ENCODE results near the gene SECISBP2.

Gene SECISBP2

DNA sequence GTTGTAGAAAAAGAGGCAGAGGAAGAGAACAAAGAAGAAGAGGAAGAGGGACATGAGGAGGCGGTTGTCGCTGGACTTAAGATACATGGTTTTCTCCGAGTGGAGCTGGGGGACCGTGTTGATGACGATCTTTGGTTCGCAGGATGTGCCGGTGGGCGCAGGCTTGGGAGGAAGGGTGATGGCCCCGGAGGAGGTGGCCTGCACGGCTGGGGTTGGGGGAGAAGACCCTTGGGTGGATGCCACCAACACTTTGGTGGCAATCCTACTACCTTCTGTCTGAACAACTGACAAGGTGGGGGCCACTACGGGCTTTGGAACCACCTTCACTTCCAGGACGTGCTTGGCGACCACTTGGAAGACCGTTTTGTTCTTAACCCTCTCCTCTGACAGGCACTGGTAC, 60.7 kb downstream of the SECISBP2 start:
- Histone ChIP-seq H3K4me3 (ENCODE audit: insufficient read depth, low read length, poor library complexity, severe bottlenecking) (no peak overlapping the region), H3K27me3 (ENCODE audit: low read length) (no peaks in the 10 kb centered on the region), H3F3A (ENCODE audit: insufficient read depth) (no peaks in the 10 kb centered on the region), H3K27ac (ENCODE audit: low read depth, low read length) (no peak overlapping the region), H4K20me1 (ENCODE audit: low read depth, low read length) (no peaks in the 10 kb centered on the region), H3K9ac (ENCODE audit: low read length) (no peak overlapping the region), H2AFZ (ENCODE audit: low read depth, low read length, severe bottlenecking) (no peak overlapping the region), H3K36me3 (ENCODE audit: low read length) (no peaks in the 10 kb centered on the region), H3K9me2 (replicated peaks; ENCODE audit: insufficient read depth, low read length) (no peaks in the 10 kb centered on the region), H3K9me3 (ENCODE audit: insufficient read depth, low read length) (no peaks in the 10 kb centered on the region), H3K4me2 (ENCODE audit: low read depth, low read length, poor library complexity, severe bottlenecking) (no peak overlapping the region), H3K79me2 (ENCODE audit: insufficient read depth, low read length) (no peaks in the 10 kb centered on the region)
- no peak for TF ChIP-seq EZH2phosphoT487 (conservative IDR thresholded peaks at IDR 0.05; ENCODE audit: low read length)
- TF ChIP-seq, protein P1, sequence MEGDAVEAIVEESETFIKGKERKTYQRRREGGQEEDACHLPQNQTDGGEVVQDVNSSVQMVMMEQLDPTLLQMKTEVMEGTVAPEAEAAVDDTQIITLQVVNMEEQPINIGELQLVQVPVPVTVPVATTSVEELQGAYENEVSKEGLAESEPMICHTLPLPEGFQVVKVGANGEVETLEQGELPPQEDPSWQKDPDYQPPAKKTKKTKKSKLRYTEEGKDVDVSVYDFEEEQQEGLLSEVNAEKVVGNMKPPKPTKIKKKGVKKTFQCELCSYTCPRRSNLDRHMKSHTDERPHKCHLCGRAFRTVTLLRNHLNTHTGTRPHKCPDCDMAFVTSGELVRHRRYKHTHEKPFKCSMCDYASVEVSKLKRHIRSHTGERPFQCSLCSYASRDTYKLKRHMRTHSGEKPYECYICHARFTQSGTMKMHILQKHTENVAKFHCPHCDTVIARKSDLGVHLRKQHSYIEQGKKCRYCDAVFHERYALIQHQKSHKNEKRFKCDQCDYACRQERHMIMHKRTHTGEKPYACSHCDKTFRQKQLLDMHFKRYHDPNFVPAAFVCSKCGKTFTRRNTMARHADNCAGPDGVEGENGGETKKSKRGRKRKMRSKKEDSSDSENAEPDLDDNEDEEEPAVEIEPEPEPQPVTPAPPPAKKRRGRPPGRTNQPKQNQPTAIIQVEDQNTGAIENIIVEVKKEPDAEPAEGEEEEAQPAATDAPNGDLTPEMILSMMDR (IDR thresholded peaks at IDR 0.05; ENCODE audit: insufficient read depth, low read length, poor library complexity, severe bottlenecking): no peak

DNA sequence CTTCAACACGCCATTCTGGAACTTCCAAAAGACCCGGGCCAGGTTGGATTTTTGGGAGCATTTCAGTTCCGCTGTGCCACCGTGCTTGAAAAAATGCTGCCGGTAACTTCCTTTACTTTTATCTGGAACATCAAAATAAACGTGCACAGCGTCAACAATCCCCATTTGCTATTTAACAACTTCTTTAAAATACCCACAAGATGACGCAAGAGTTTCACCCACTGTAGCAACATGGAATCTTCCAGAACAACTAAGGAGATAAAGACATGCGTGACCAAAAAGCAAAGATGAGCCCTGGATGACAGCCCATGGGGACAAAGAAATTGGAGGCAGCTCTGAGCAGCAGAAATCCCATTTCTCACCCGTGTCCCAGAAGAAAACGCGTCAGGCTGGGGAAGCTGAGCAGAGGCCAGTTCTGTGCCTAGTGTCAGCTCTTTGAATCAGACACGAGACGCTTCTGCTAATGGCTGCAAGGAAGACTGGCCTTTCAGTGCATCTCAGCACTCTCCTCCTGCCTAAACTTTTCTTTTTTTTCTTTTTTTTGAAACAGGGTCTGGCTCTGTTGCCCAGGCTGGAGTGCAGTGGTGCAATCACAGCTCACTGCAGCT, 61.3 kb downstream of the SECISBP2 start:
- no peaks in the 10 kb centered on the region for H3K27me3 ChIP-seq (ENCODE audit: low read length)
- TF ChIP-seq, protein P1 (IDR thresholded peaks at IDR 0.05; ENCODE audit: insufficient read depth, low read length, poor library complexity, severe bottlenecking): no peak
- no peak for TF ChIP-seq EZH2phosphoT487 (conservative IDR thresholded peaks at IDR 0.05; ENCODE audit: low read length)
- H3K9me3 ChIP-seq (ENCODE audit: insufficient read depth, low read length): no peaks in the 10 kb centered on the region
- no peaks in the 10 kb centered on the region for H3K36me3 ChIP-seq (ENCODE audit: low read length)
- H3K9me2 ChIP-seq (replicated peaks; ENCODE audit: insufficient read depth, low read length): no peaks in the 10 kb centered on the region
- no peak overlapping the region for H3K27ac ChIP-seq (ENCODE audit: low read depth, low read length)
- H3K4me2 ChIP-seq (ENCODE audit: low read depth, low read length, poor library complexity, severe bottlenecking): no peak overlapping the region
- no peak overlapping the region for H3K4me3 ChIP-seq (ENCODE audit: insufficient read depth, low read length, poor library complexity, severe bottlenecking)
- no peak overlapping the region for H2AFZ ChIP-seq (ENCODE audit: low read depth, low read length, severe bottlenecking)
- no peak overlapping the region for H3K9ac ChIP-seq (ENCODE audit: low read length)
- H3K79me2 ChIP-seq (ENCODE audit: insufficient read depth, low read length): no peaks in the 10 kb centered on the region
- H4K20me1 ChIP-seq (ENCODE audit: low read depth, low read length): no peaks in the 10 kb centered on the region
- no peaks in the 10 kb centered on the region for H3F3A ChIP-seq (ENCODE audit: insufficient read depth)

DNA sequence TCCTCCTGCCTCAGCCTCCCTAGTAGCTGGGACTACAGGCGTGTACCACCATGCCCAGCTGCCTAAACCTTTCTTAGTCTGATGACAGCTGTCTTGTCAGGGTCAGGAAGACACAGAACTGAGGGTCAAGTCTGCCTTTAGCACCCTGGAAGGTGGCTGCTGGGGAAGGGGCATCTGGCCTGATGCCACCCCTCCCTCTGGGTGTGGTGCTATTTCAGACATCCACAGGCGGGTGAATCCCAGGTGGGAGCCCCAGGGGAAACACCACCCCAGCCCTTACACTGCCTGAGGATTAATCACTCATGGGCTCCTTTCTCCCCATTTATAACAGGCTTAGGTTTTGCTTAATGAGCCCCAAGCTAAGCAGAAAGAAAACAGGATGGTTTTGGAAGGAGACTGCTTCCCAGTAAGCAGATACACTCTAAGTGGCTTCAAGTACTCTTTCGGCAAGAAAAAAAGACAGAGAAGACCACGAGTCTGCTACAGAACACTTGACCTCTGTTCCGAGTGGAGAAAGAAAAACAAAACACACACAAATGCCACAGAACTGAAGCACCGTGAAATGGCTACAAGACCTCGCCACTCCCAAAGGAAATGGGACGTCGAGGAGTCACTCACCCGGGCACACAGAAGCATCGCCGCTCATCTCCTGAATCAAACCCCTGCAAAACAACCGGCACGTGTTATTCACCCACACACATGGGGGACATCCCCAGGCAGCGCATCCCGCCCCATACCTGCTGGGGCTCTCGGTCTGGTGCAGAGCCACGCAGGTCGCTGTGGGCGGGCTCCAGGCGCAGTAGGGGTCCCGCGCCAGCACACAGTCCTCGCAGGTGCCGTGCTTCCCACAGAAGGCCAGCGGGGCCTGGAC, 62.4 kb downstream of the SECISBP2 start:
- Histone ChIP-seq H3K79me2 (ENCODE audit: insufficient read depth, low read length) (no peaks in the 10 kb centered on the region), H3K9me3 (ENCODE audit: insufficient read depth, low read length) (no peaks in the 10 kb centered on the region), H3K9ac (ENCODE audit: low read length) (no peak overlapping the region), H4K20me1 (ENCODE audit: low read depth, low read length) (no peaks in the 10 kb centered on the region), H3K36me3 (ENCODE audit: low read length) (no peaks in the 10 kb centered on the region), H3K27ac (ENCODE audit: low read depth, low read length) (no peak overlapping the region), H3K27me3 (ENCODE audit: low read length) (no peaks in the 10 kb centered on the region), H3F3A (ENCODE audit: insufficient read depth) (no peaks in the 10 kb centered on the region), H2AFZ (ENCODE audit: low read depth, low read length, severe bottlenecking) (no peak overlapping the region), H3K9me2 (replicated peaks; ENCODE audit: insufficient read depth, low read length) (no peaks in the 10 kb centered on the region), H3K4me2 (ENCODE audit: low read depth, low read length, poor library complexity, severe bottlenecking) (no peak overlapping the region), H3K4me3 (ENCODE audit: insufficient read depth, low read length, poor library complexity, severe bottlenecking) (no peak overlapping the region)
- TF ChIP-seq, protein P1 (IDR thresholded peaks at IDR 0.05; ENCODE audit: insufficient read depth, low read length, poor library complexity, severe bottlenecking): no peak
- TF ChIP-seq EZH2phosphoT487 (conservative IDR thresholded peaks at IDR 0.05; ENCODE audit: low read length): no peak

Measured in SU-DHL-6 (cell line).